Testis (tissue), 2 donors: ENCODE data around the gene CCNJL.

Experiments
- CTCF ChIP-seq, 3 experiments: fragments of 450-650 bp in 2 of 3; fragments of 200-600 bp in 1 of 3; sonication (generic) in 1 of 3; IDR thresholded peaks; one replicate each; pipeline ENCODE4 v1.5.1; 2016 to 2019; ENCODE audit warnings: antibody characterized with exemption in 3 of 3, mild to moderate bottlenecking in 2 of 3, moderate library complexity in 1 of 3
- POLR2A ChIP-seq: fragments of 450-650 bp; IDR thresholded peaks from one replicate; pipeline ENCODE4 v1.6.1; 2017; ENCODE audit warnings: antibody characterized with exemption, mild to moderate bottlenecking, moderate library complexity

GRCh38 chr5:160357861-160358411 lies 45.6 kb upstream of the CCNJL start:
- TF ChIP-seq CTCF (IDR thresholded peaks at IDR 0.05) (no peak), POLR2A (no peak)
